ENCODE data around the gene PEAK1. TPM values are rescaled to one million over a fixed set of nuclear protein-coding genes. Genes with fewer than 3 reads are reported as not detected.

The PEAK1 gene
- total RNA-seq, 2 experiments from 2014 or later = 9.2 to 11.0 TPM

DNA sequence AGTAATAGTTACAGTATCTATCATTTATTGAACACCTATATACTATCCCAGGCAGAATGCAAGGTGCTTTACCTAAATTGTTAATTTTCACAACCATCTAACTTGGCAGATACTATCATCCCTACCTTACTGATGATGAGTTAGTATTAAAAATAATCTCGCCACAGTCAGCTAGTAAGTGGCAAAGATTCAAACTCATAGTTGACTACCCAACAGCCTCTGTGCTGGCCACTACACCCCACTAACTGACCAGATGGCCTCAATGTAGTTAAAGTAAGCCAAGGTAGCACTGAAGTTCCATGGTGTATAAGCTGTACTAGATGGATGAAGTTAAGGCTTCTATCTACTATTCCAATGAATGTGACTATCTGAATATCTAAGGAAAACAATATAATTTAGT lies 44.8 kb downstream of the PEAK1 start:
- Mint-ChIP-seq H3K36me3 (ENCODE audit: low read depth) (no peaks in the 10 kb centered on the region), H3K27me3 (no peaks in the 10 kb centered on the region), H3K9me3 (no peaks in the 10 kb centered on the region), H3K27ac (no peak overlapping the region), H3K4me1 (ENCODE audit: low read depth) (no peaks in the 10 kb centered on the region), H3K4me3 (no peak overlapping the region)
- ChIA-PET POLR2A (no interaction called here), CTCF (no interaction called here)
- TF ChIP-seq, protein P1, sequence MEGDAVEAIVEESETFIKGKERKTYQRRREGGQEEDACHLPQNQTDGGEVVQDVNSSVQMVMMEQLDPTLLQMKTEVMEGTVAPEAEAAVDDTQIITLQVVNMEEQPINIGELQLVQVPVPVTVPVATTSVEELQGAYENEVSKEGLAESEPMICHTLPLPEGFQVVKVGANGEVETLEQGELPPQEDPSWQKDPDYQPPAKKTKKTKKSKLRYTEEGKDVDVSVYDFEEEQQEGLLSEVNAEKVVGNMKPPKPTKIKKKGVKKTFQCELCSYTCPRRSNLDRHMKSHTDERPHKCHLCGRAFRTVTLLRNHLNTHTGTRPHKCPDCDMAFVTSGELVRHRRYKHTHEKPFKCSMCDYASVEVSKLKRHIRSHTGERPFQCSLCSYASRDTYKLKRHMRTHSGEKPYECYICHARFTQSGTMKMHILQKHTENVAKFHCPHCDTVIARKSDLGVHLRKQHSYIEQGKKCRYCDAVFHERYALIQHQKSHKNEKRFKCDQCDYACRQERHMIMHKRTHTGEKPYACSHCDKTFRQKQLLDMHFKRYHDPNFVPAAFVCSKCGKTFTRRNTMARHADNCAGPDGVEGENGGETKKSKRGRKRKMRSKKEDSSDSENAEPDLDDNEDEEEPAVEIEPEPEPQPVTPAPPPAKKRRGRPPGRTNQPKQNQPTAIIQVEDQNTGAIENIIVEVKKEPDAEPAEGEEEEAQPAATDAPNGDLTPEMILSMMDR (IDR thresholded peaks at IDR 0.05) = no peak
- Histone ChIP-seq H3K4me3 (ENCODE audit: low read length) (no peak overlapping the region), H3K27me3 (ENCODE audit: control insufficient read depth in 1 of 2, insufficient read depth in 2 of 2, low read length in 2 of 2) (no peaks in the 10 kb centered on the region), H3K9me3 (ENCODE audit: control insufficient read depth in 1 of 2, insufficient read depth in 1 of 2, low read length in 2 of 2) (no peaks in the 10 kb centered on the region), H3K27ac (ENCODE audit: low read depth in 1 of 2, low read length in 2 of 2) (no peak overlapping the region), H3K4me1 (ENCODE audit: insufficient read depth, low read length) (no peaks in the 10 kb centered on the region), H3K36me3 (ENCODE audit: insufficient read depth, low read length) (no peaks in the 10 kb centered on the region)
- ATAC-seq (ENCODE audit: poor library complexity) (no peak), DNase-seq (no peak)
- intact Hi-C loops (cut with DNase I, micrococcal nuclease) = no loop called here

DNA sequence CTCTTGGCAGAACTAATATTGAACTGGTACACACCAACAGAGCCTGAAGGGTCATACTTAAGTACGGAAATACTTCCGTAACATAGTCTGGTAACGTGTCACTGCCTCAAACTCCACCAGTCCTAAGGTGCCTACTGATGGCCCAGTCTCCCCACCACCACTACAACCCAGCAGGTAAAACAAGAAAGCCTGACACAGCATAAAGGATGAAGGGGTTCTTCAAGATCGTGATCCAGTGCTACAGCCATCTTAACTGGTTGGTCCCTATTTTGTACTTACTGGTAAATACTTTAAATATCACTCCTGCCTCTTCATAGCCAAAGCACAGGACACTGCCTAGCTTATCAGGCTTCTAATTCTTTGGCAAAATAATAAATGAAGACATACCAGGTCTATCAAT lies 46.5 kb downstream of the PEAK1 start:
- DNase-seq = no peak
- Histone ChIP-seq H3K27ac (ENCODE audit: low read depth in 1 of 2, low read length in 2 of 2) (no peak overlapping the region), H3K36me3 (ENCODE audit: insufficient read depth, low read length) (no peaks in the 10 kb centered on the region), H3K27me3 (ENCODE audit: control insufficient read depth in 1 of 2, insufficient read depth in 2 of 2, low read length in 2 of 2) (no peaks in the 10 kb centered on the region), H3K9me3 (ENCODE audit: control insufficient read depth in 1 of 2, insufficient read depth in 1 of 2, low read length in 2 of 2) (no peaks in the 10 kb centered on the region), H3K4me3 (ENCODE audit: low read length) (no peak overlapping the region), H3K4me1 (ENCODE audit: insufficient read depth, low read length) (no peaks in the 10 kb centered on the region)
- intact Hi-C loops (cut with DNase I, micrococcal nuclease) = no loop called here
- no peaks in the 10 kb centered on the region for H3K9me3 Mint-ChIP-seq
- POLR2A ChIA-PET = no interaction called here
- no peak for ATAC-seq (ENCODE audit: poor library complexity)
- H3K36me3 Mint-ChIP-seq (ENCODE audit: low read depth) = no peaks in the 10 kb centered on the region
- CTCF ChIA-PET = no interaction called here
- TF ChIP-seq, protein P1 (IDR thresholded peaks at IDR 0.05) = no peak
- no peaks in the 10 kb centered on the region for H3K4me1 Mint-ChIP-seq (ENCODE audit: low read depth)
- no peak overlapping the region for H3K27ac Mint-ChIP-seq
- H3K27me3 Mint-ChIP-seq = no peaks in the 10 kb centered on the region
- H3K4me3 Mint-ChIP-seq = no peak overlapping the region

GRCh38 chr15:77371850-77372563 lies 47.9 kb downstream of the PEAK1 start:
- H3K4me1 ChIP-seq (ENCODE audit: insufficient read depth, low read length) = no peaks in the 10 kb centered on the region
- TF ChIP-seq, protein P1 (IDR thresholded peaks at IDR 0.05) = no peak
- ATAC-seq (ENCODE audit: poor library complexity) (no peak), DNase-seq (no peak)
- Mint-ChIP-seq H3K36me3 (ENCODE audit: low read depth) (no peaks in the 10 kb centered on the region), H3K27me3 (no peaks in the 10 kb centered on the region), H3K9me3 (no peaks in the 10 kb centered on the region), H3K4me1 (ENCODE audit: low read depth) (no peaks in the 10 kb centered on the region), H3K4me3 (no peak overlapping the region), H3K27ac (no peak overlapping the region)
- CTCF ChIA-PET = interaction anchor here (0.6 kb wide), 1 partner anchor 59 kb away, joined by 3 read pairs; no protein-coding TSS in a partner anchor
- intact Hi-C loops (cut with DNase I, micrococcal nuclease) = no loop called here
- no peaks in the 10 kb centered on the region for H3K9me3 ChIP-seq (ENCODE audit: control insufficient read depth in 1 of 2, insufficient read depth in 1 of 2, low read length in 2 of 2)
- H3K36me3 ChIP-seq (ENCODE audit: insufficient read depth, low read length) = no peaks in the 10 kb centered on the region
- no peak overlapping the region for H3K4me3 ChIP-seq (ENCODE audit: low read length)
- POLR2A ChIA-PET = no interaction called here
- no peak overlapping the region for H3K27ac ChIP-seq (ENCODE audit: low read depth in 1 of 2, low read length in 2 of 2)
- H3K27me3 ChIP-seq (ENCODE audit: control insufficient read depth in 1 of 2, insufficient read depth in 2 of 2, low read length in 2 of 2) = no peaks in the 10 kb centered on the region

All from CD4-positive, alpha-beta T cell (primary cell).